NCI-H146 (cell line): ENCODE measurements around the gene SRXN1.
A peak's percentile ranks its signal among the peaks of the same experiment; 100 is the strongest.
"Not testable (repeated sequence)": the region's sequence is repeated elsewhere in the genome, so short reads cannot be mapped to it uniquely, and the experiment has no call there.

Experiments used
- DNase-seq: peaks from one replicate; lab custom pipeline; 2025; lab: John Stamatoyannopoulos, UW

The SRXN1 gene

GRCh38 chr20:653110-653589 is at the start of gene SRXN1:
TSS of gene SRXN1 (minus strand) at chr20:653200. CDS start at chr20:653185, 15 bp downstream.
- peak; percentile 87 for DNase-seq

GRCh38 chr20:701401-702129 is 48.6 kb upstream of the SRXN1 start:
- DNase-seq: no peak

- DNase-seq: no peak
Measured at GRCh38 chr20:699811-700338, 46.9 kb upstream of the SRXN1 start.

- no peak for DNase-seq
Measured at GRCh38 chr20:699342-699741, 46.3 kb upstream of the SRXN1 start.

- no peak for DNase-seq
Measured at GRCh38 chr20:698276-698675, 45.3 kb upstream of the SRXN1 start.

GRCh38 chr20:697826-698225 is 44.8 kb upstream of the SRXN1 start:
- DNase-seq: no peak

GRCh38 chr20:695165-695866 is 42.3 kb upstream of the SRXN1 start:
- no peak for DNase-seq

- no peak for DNase-seq
Measured at GRCh38 chr20:694496-694895, 41.5 kb upstream of the SRXN1 start.

GRCh38 chr20:693786-694185 is 40.8 kb upstream of the SRXN1 start:
- DNase-seq: not testable (repeated sequence)

- no peak for DNase-seq
Measured at GRCh38 chr20:692044-692443, 39.0 kb upstream of the SRXN1 start.

- DNase-seq: no peak
Measured at GRCh38 chr20:689947-690346, 36.9 kb upstream of the SRXN1 start.

GRCh38 chr20:689348-689747 is 36.3 kb upstream of the SRXN1 start:
- DNase-seq: no peak

- DNase-seq: no peak
Measured at GRCh38 chr20:688809-689212, 35.8 kb upstream of the SRXN1 start.

- no peak for DNase-seq
Measured at GRCh38 chr20:687468-688203, 34.6 kb upstream of the SRXN1 start.

- DNase-seq: no peak
Measured at GRCh38 chr20:684676-685319, 31.8 kb upstream of the SRXN1 start.

- DNase-seq: no peak
Measured at GRCh38 chr20:682123-682522, 29.1 kb upstream of the SRXN1 start.

- no peak for DNase-seq
Measured at GRCh38 chr20:680638-681187, 27.7 kb upstream of the SRXN1 start.

- DNase-seq: no peak
Measured at GRCh38 chr20:677957-678356, 25.0 kb upstream of the SRXN1 start.

- no peak for DNase-seq
Measured at GRCh38 chr20:676967-677366, 24.0 kb upstream of the SRXN1 start.

GRCh38 chr20:676315-676937 is 23.4 kb upstream of the SRXN1 start:
- DNase-seq: no peak
